NCI-H1417 treated with DMSO at 0.1 percent for 48 hours (cell line): ENCODE measurements around the gene TMEM183A.

Source experiments
- DNase-seq: peaks from one replicate; lab custom pipeline; 2025; lab: John Stamatoyannopoulos, UW

TMEM183A gene

DNA sequence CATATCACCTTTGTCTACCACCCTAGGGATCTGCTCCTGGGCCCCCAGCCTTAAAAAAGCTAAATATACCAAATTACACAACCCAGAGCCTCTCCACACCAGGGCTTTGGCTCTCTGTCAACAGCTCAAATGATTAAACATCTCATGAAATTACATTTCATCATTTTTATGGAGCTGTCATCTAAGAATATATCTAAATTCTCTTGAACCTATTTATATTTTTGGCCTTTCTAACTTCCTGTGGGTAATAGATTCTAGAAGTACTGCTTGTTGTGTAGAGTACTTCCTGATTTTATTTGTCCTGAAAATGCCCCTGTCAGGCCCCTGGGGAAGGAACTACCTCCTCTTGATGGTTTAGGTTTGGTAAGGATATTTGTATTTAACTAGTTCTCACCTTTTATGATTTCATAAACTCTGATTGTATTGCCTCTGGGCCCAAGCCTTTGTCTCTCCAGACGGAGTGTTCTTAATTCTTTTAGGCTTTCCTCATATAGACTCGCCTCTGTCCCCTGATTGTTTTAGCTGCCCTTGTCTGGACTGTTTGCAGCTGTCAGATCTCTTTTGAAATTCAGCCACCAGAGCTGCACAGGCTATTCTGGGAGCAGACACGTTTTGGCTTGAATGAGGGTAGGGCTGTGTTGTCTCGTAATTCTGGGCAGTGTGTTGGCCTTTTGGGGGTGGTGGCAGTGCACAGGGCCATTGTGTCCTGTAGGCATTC, 62.0 kb downstream of the TMEM183A start:
- DNase-seq = no peak

DNA sequence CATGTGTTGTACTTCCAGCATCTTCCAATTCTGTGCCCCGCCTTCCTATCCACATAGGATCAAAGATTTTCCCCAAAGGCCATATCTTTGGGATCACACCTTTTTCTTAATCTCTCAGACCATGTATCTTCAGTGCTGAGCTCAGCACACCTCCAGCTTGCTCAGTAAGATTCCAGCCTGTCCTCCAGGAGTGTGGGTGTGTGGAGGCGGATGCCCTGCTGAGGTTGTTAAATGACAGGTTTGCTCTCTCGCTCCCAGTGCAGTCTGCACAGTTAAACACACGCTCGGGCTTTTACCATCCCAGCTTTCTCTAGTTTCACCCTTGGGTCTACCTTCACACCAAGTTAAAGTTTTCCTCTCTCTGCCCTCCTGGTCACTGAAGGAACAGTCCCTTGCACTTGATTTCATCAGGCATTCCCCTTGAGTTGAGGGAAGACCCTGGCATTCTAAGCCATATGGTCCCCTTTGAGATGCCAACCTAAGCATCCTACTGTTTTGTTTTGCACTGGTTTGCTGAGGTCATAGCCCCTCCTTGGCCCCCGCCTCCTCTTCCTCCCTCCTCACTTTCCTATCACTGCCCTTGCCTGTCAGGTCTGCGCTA, 64.9 kb downstream of the TMEM183A start:
- no peak for DNase-seq

DNA sequence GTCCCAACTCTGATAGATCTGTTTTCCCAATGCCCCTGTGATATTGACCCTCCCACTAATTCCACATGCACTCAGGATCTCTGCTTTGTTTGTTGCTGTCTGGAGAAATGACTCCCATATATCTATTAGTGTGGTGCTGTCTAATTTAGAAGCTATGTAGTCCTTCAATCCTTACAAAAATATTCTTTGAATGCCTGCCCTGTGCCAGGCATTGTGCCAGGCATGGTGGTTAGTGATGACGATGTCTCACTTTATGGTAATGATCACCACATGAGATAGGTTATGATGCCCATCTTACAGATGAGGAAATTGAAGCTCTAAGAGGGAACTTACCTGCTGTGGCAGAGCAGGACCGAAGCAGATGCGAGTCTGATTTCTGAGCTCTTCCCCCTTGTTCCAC, 65.7 kb downstream of the TMEM183A start:
- no peak for DNase-seq

DNA sequence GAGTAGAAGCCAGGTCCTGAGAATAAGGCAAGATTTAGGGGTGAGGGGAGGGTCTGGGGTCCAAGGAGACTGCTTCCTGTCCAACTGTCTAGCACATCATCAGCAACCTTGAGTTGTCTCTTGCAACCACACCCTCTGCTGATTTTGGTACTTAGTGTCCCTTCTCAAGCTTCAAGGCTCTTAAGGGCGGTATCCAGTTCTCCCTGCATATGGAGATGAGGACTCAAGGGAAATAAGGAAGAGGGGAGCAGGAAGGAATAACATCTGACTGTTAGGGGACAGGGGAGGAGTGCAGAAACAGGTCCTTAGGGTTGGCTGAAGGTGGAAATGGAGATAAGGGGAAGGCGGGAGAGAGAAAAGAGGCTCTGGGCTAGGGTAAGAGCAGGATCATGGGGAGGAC, 66.3 kb downstream of the TMEM183A start:
- DNase-seq = no peak
